Ishikawa (cell line): ENCODE data around the gene NR2C2AP.

ENCODE experiments used
- CEBPB ChIP-seq: IDR thresholded peaks from 2 replicates; pipeline ENCODE4 v1.6.1; 2012
- CREB1 ChIP-seq: IDR thresholded peaks from 2 replicates; pipeline ENCODE4 v1.6.1; 2012; ENCODE audit warnings: low read depth
- EGR1 ChIP-seq: IDR thresholded peaks from 2 replicates; pipeline ENCODE4 v1.6.1; 2012
- EP300 ChIP-seq: IDR thresholded peaks from 2 replicates; pipeline ENCODE4 v1.6.1; 2012; ENCODE audit warnings: borderline replicate concordance
- FOXM1 ChIP-seq: IDR thresholded peaks from 2 replicates; pipeline ENCODE4 v1.6.1; 2012; ENCODE audit warnings: low read depth, borderline replicate concordance
- MAX ChIP-seq: IDR thresholded peaks from 2 replicates; pipeline ENCODE4 v1.6.1; 2012
- NFIC ChIP-seq: IDR thresholded peaks from 2 replicates; pipeline ENCODE4 v1.6.1; 2012
- RAD21 ChIP-seq: IDR thresholded peaks from 2 replicates; pipeline ENCODE4 v1.6.1; 2012; ENCODE audit warnings: low read depth
- REST ChIP-seq: IDR thresholded peaks from 2 replicates; pipeline ENCODE4 v1.6.1; 2012; ENCODE audit warnings: low read depth, mild to moderate bottlenecking
- TAF1 ChIP-seq: IDR thresholded peaks from 2 replicates; pipeline ENCODE4 v1.6.1; 2012; ENCODE audit warnings: low read depth, mild to moderate bottlenecking
- TCF12 ChIP-seq: IDR thresholded peaks from 2 replicates; pipeline ENCODE4 v1.6.1; 2012; ENCODE audit warnings: low read depth
- TEAD4 ChIP-seq: IDR thresholded peaks from 2 replicates; pipeline ENCODE4 v1.6.1; 2012
- USF1 ChIP-seq: IDR thresholded peaks from 2 replicates; pipeline ENCODE4 v1.6.1; 2012
- YY1 ChIP-seq: IDR thresholded peaks from 2 replicates; pipeline ENCODE4 v1.6.1; 2012; ENCODE audit warnings: low read depth
- ZBTB7A ChIP-seq: IDR thresholded peaks from 2 replicates; pipeline ENCODE4 v1.6.1; 2012; ENCODE audit warnings: low read depth

The NR2C2AP gene

GRCh38 chr19:19154768-19155494 is 48.3 kb downstream of the NR2C2AP start:
- TF ChIP-seq RAD21, result no peak
- TF ChIP-seq TCF12, result no peak
- TF ChIP-seq FOXM1, result no peak
- TF ChIP-seq USF1, result no peak
- TF ChIP-seq ZBTB7A, result no peak
- TF ChIP-seq MAX, result no peak

GRCh38 chr19:19152668-19153384 is 50.4 kb downstream of the NR2C2AP start:
- TF ChIP-seq EP300 (no peak), TCF12 (no peak), MAX (no peak), REST (no peak), TAF1 (no peak), YY1 (no peak), CREB1 (no peak), FOXM1 (no peak), NFIC (no peak), CEBPB (no peak), EGR1 (no peak), USF1 (no peak), TEAD4 (no peak), ZBTB7A (no peak), RAD21 (no peak)

- no peak for TF ChIP-seq TAF1
- TF ChIP-seq CREB1, result no peak
- no peak for TF ChIP-seq MAX
- no peak for TF ChIP-seq CEBPB
- no peak for TF ChIP-seq USF1
- TF ChIP-seq TEAD4, result no peak
- no peak for TF ChIP-seq ZBTB7A
- TF ChIP-seq YY1, result no peak
- no peak for TF ChIP-seq EGR1
- no peak for TF ChIP-seq FOXM1
- TF ChIP-seq EP300, result no peak
- TF ChIP-seq NFIC, result no peak
- no peak for TF ChIP-seq REST
- TF ChIP-seq TCF12, result no peak
- TF ChIP-seq RAD21, result no peak
Measured at GRCh38 chr19:19151418-19151817, 51.8 kb downstream of the NR2C2AP start.
